GM12872 (cell line): ENCODE data around the gene OTOP2.

Experiments
- TF ChIP-seq, protein P1 (sequence below): IDR thresholded peaks from 3 replicates; pipeline ENCODE4 v1.5.1; 2011; ENCODE audit warnings: low read depth, mild to moderate bottlenecking, low read length, moderate library complexity; ENCODE audit not compliant: insufficient read depth

OTOP2 gene

DNA sequence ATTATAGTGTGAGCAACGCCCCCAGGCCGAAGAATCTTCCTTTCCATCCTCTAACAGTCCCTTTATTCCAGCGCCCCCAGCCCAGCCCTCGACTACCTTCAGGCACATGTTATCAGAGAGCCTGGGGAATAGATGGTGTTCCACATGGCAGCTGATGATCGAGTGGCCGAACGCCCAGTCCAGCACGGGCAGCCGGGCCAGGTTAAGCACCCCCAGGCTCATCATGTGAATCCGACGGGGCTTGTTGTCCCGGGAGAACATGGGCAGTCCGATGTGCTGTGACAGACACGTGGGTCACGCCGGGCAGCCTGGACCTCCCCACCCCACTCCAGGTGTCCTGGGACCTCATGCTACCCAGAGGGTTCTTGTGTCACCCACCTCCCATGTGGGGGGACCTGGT lies 44.8 kb upstream of the OTOP2 start:
- TF ChIP-seq, protein P1, sequence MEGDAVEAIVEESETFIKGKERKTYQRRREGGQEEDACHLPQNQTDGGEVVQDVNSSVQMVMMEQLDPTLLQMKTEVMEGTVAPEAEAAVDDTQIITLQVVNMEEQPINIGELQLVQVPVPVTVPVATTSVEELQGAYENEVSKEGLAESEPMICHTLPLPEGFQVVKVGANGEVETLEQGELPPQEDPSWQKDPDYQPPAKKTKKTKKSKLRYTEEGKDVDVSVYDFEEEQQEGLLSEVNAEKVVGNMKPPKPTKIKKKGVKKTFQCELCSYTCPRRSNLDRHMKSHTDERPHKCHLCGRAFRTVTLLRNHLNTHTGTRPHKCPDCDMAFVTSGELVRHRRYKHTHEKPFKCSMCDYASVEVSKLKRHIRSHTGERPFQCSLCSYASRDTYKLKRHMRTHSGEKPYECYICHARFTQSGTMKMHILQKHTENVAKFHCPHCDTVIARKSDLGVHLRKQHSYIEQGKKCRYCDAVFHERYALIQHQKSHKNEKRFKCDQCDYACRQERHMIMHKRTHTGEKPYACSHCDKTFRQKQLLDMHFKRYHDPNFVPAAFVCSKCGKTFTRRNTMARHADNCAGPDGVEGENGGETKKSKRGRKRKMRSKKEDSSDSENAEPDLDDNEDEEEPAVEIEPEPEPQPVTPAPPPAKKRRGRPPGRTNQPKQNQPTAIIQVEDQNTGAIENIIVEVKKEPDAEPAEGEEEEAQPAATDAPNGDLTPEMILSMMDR, result no peak

DNA sequence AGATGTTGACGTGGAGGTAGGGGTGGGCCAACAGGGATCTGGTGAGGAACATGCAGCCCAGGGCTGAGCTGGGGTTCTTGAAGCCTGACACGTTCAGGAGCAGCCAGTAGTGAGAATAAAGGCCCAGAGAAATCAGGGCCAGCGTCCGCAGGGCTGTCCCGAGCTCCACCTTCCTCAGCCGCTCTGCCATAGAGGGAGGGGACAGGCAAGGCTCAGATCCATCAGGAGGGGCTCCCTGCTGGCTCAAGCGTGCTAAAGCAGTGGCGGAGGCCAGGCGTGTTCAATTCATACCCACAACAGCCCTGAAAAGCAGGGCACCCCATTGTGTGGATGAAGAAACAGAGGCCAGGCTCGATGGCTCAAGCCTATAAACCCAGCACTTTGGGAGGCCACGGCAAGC lies 43.0 kb upstream of the OTOP2 start:
- TF ChIP-seq, protein P1, result no peak

DNA sequence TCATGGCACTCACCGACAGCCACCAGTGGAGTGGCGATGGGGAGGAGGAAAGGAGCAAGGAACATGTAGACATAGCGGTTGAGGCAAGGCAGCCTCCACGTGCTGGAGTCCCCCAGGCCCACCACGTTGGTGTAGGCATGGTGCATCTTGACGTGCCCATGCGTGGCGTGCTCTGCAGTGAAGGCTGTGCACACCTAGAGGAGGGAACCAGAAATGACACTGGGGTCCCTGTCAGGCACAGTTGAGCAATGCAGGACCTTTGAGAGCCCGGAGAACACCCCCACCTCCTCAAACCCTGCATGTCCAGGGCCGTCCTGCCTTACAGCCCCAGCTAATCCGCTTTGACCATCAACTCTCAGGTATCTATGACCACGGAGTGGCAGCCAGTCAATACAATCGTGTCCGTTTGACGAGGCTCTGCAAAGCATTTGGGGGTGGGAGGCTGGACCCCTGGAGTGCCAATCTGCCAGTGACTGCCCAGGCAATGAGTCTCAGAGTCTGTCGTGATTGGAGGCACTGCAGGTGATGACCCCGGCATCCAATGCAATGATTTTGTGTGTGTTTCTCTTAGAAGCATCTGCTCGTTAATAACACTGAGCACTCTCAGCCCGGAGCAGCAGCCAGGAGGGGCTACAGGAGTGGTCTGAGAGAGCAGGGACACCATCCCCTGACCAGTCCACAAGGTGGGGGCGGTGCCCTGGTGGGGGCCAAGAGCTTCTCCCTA lies 41.4 kb upstream of the OTOP2 start:
- TF ChIP-seq, protein P1, result 0 out of 3 replicates have a peak, but pooled peaks have one; percentile 8

DNA sequence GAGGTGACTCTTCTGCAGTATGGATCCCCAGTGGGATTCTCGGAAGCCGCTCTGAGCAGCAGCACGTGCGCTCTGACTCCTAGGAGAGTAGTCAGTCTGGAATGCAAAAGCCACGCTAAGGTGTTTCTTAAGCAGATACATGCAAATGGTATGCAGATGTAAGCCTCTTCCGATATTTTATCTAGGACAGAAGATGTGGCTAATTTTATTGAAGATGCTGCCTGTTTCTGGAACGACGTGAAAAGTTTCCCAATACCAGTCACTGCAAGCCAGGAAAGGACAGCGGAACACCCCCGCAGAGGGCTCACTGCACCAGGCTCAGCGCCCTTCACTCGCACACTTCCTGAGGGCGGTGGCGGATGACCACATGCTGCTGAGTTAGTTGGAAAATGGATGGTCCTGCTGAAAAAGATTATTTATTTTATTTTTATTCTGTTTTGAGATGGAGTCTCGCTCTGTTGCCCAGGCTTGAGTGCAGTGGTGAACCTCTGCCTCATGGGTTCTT lies 40.8 kb upstream of the OTOP2 start:
- TF ChIP-seq, protein P1, result no peak

DNA sequence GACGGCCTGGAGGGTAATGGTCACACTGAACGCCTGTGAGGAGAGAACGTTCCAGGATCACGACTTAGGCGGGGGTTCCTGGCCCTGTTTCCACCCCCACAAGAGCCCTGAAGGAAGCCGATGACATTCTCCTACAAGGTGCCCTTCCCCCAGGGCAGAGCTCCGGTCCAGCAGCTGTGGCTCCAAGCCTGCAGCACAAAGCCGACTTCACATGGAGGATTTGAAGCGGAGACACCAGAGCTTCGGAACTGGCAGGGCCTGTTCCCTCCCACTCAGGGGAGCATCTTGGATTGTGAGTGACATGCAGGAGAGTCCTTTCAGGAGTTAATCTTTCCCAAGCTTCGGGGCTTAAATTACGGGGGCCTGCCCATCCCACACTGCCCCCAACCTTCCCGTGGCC lies 35.6 kb upstream of the OTOP2 start:
- TF ChIP-seq, protein P1, result no peak

DNA sequence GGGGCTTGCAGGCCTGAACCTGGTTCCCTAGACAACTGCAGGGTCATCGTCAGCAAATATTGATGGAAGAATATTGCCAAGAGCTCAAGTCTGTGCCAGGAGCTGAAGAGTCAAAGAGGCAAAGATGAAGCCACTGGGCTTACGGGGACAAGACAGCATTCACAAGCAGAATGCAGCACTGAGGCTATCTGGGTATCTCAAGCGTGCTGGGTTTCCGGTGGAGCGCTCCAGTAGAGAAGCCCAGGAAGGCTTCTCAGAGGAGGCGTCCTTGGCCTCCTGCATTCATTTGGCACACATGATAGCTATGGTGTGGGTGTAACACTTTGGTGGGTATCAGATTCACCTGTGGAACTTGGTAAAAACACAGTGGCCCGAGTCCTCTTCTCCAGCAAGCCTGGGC lies 33.5 kb upstream of the OTOP2 start:
- TF ChIP-seq, protein P1, result no peak

DNA sequence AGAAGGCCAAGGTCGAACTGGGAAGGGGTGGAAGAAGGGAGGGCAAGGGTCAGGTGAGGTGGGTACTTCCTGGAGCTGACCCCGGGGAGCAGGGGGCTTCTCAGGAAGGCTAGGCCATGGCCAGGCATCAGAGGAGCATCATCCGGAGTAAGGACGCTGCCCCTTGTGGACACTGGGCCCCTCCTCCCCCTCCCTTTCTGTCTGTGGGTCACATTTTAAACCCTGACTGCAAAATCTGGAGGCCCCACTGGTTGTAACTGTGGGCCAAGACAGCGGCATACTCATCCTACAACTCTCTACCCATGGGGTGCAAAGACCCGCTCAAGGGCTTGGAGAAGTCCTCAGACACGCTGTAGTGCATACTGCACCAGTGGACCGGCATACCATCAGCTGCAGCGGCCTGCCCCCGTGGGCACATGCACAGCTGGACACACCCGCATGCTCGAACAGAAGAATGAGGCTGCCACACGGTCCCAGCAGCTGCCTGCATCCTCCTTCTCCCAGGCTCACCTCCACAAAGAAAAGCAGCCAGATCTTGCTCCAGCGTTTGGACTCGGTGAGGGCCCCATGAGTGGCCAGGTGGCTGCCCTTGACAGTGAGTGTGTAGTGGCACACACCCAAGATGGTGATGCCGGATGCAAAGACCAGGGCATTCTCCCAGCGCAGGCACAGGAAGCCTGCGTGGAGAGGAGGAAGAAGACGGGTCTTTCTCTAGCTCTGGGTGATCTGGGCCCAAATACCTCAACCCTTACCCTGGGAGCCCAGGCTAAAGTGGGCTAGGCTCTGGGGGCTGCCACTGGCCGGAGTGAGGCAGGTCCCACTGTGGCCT lies 31.8 kb upstream of the OTOP2 start:
- TF ChIP-seq, protein P1, result no peak
